Erythroblast (primary cell): ENCODE data around the gene DGAT2.

Experiments
- GATA1 ChIP-seq: IDR thresholded peaks from 2 replicates; pipeline ENCODE4 v1.6.1; 2011; ENCODE audit warnings: low read depth, mild to moderate bottlenecking, control low read depth, low read length, moderate library complexity
- POLR2A ChIP-seq: IDR thresholded peaks from 2 replicates; pipeline ENCODE4 v1.6.1; 2011; ENCODE audit warnings: mild to moderate bottlenecking, low read length

GRCh38 chr11:75827562-75827961, 59.0 kb downstream of the DGAT2 start:
- TF ChIP-seq POLR2A (no peak), GATA1 (no peak)
